NCI-H345 (cell line): ENCODE measurements around the gene DENND5B.
"Not testable (repeated sequence)": the region's sequence is repeated elsewhere in the genome, so short reads cannot be mapped to it uniquely, and the experiment has no call there.

ENCODE experiments used
- DNase-seq: peaks from one replicate; lab custom pipeline; 2025; lab: John Stamatoyannopoulos, UW

Gene DENND5B

GRCh38 chr12:31375422-31375821 lies 215.5 kb downstream of the DENND5B start:
- DNase-seq = not testable (repeated sequence)

DNA sequence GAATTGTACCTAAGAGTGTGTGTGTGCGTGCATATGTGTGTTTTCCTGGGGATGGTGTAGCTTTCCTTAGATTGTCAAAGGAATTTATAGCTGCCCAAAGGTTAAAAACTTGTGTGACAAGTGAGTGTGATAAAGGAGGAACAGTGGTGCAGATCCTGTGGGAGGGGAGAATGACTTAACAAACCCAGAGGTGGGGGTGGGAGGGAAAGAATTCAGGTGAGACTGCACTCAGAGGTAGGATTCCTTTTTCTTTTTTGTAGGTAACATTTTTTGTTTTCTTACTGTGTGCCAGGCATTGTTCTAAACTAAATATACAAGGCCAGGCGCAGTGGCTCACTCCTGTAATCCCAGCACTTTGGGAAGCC lies 219.7 kb downstream of the DENND5B start:
- DNase-seq = no peak

DNA sequence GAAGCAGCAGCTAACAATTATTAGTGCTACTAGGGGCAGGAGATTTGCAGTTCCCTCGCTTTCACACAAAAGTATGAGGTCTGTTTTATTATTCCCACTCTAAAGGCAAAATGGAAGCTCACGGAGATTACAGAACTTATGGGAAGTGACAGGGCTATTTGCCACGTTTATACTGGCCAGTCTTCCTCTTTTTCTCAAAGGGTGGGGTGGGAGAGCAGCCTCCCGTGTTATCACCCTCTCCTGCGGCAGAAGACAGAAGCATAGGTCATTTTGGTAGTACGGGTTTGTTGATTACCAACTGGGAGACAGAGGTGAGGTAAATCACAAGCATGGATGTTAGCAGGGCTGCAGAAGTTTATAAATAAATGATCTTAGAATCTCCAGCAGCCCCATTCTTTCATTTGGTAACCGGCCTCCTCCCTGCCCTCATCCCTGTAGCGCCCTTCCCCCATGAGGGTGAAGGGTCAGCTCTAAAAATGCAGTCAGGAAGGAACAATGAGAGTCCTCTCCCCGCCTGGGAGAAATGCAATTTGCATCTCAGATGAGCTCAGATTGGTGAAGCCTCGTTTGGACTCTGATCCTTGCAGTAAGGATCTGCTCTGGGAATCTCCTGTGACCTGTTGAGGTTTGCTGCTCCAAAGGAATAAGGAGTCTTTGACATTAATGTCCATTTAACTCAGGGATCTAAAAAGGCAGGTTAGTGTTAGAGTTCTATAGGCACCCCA lies 220.2 kb downstream of the DENND5B start:
- no peak for DNase-seq

- DNase-seq = peak; percentile 76
These were observed 221.0 kb downstream of the DENND5B start for GRCh38 chr12:31369712-31370521.

DNA sequence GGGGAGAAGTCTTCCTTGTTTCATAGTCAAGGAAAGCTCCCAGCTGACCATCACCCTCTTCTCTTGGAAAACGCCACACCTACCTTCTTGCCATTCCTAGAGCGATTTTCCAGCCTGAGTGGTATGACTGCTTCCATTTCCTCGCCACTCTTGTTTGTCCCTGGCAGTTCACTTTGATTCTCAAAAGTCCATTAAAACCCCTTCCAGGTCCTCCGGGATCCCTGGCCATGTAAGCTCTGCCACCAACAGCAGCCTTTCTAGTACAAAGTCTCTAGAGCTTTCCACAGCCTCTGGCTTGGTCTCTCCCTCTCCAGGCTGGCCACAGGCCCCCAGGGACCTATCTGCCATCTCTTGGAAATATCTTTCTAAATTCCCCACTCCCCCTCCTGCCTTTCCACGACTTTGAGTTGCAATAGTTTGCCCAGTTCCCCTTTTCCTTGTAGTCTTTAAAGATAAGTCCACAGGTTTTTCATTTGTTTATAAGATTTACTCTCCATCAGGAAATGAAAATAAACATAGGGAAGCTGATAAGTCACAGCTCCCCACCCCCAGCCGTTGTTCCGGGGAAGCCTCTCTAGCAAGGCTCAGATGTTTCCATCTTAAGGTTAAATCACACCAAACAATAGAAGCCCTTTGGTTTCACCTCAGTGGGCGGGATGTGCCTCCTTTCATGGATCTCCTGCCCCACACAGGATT lies 222.1 kb downstream of the DENND5B start:
- no peak for DNase-seq

GRCh38 chr12:31366104-31366621 lies 224.8 kb downstream of the DENND5B start:
- DNase-seq = no peak

DNA sequence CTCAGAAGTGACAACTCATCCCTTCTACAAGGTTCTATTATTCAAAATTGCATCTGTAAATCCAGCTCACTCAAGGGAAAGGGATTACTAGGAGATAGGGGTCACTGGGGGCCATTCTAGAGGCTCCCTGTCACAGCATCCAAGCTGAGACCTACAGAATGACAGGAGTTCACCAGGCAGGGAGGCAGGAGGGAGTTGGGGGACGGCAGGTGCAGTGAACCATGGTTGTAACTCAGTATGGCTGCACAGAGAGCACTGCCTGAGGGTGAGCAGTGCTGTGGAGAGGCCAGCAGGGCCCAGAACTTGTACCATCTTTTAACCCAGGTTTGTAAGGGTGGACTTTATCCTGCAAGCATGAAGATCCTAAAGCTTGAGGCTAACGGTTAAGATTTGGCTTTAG lies 227.1 kb downstream of the DENND5B start:
- no peak for DNase-seq

DNA sequence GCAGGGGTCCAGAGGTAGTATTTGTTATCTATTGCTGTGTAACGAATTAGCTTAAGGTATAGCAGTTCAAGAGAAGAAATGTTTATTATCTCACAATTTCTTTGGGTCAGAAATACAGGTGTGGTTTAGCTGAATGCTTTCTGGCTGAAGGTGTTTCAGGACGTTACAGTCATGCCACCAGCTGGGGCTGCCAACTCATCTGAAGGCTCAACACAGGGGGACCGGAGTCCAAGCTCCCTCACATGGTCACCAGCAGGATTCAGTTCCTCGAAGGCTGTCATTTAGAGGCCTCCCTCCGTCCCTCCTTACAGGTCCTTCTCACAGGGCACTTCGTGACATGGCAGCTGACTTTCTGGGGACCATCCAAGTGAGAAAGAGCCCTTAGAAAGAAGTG lies 227.5 kb downstream of the DENND5B start:
- DNase-seq = no peak

DNA sequence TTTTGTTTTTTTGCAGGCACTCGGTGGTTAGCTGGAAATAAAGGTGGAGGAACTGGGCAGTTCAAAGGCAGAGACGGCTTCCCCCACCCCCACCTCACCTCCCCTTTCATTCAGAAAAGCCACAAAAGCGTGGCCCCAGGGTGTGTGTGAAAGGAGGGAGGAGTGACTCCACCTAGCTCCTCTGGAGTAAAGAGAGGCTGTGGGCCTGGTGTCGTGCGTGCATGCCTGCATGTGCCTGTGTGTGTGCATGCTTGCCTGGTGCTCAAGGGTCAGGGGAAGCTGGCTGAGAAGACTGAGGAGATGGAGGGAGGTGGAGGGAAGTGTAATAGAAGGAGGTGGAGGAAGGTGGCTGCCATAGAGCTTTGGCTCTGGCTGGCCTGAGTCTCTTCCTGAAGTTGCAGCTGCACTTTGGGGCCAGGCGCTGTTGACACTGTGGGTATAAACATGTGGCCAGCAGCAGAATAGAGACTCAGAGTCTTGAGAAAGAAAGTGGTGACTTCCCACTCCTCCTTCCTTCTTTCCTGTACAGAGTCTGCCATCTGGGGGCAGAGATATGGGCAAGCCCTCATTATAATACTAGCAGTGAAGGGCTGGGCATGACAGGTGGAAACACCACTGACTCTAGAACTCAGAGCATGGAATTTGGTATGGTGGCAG lies 228.0 kb downstream of the DENND5B start:
- peak; percentile 69 for DNase-seq

DNA sequence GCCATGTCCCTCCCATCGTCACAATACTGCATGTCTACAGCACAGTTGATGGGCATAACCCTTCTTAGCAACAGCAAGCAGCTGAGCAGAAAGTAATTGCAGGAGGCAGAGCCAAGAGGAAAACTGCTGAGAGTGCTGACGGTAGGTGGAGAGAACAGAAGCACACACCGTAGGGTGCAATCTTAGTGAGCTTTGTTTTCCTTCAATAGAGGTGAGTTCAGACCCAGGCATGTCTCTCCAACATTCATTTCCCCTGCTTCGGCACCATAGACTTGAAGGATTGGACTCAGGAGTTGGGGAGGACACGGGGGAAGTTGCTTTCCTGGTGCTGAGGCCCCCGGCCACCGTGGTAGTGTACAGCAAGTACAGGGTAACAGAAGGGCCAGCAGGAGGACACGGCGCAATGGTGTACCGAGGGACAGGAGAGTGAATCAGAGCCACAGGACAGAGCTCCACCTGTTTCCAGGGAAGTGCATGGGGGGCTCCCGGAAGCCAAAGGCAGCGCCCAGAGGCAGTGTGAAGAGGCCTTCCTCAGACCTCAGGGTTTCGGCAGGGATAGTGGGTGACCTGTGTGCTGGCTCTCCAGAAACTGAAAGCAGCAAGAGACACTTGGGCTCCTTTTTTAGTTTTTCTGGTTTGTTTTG lies 228.7 kb downstream of the DENND5B start:
- peak; percentile 67 for DNase-seq

DNA sequence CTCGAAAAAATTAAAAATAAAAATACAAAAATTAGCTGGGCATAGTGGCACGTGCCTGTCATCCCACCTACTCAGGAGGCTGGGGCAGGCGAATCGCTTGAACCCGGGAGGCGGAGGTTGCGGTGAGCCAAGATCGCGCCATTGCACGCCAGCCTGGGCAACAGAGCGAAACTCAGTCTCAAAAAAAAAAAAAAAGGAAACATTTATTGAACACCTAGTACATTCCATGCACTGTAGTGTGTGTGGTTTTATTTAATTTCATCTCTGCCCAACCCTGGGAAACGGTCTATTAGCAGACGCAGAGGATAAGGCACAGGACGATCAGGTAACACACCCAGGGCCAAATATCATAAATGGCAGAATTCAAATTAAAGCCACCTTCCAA lies 229.2 kb downstream of the DENND5B start:
- no peak for DNase-seq

- no peak for DNase-seq
These were observed 235.2 kb downstream of the DENND5B start for GRCh38 chr12:31355747-31356107.

GRCh38 chr12:31353750-31354708 lies 236.9 kb downstream of the DENND5B start:
- peak; percentile 87 for DNase-seq

- no peak for DNase-seq
These were observed 244.7 kb downstream of the DENND5B start for GRCh38 chr12:31346267-31346666.

GRCh38 chr12:31343139-31343538 lies 247.8 kb downstream of the DENND5B start:
- DNase-seq = no peak

GRCh38 chr12:31342286-31342685 lies 248.7 kb downstream of the DENND5B start:
- DNase-seq = no peak

- no peak for DNase-seq
These were observed 250.9 kb downstream of the DENND5B start for GRCh38 chr12:31339831-31340622.

GRCh38 chr12:31337952-31338351 lies 253.0 kb downstream of the DENND5B start:
- DNase-seq = no peak
